ENCODE results near the gene CADM1.

Gene CADM1

GRCh38 chr11:115544422-115544948 lies 40.3 kb upstream of the CADM1 start:
- DNase-seq (no peak), ATAC-seq (ENCODE audit: insufficient read depth, low read depth) (no peak)
- no peak overlapping the region for H3K4me2 ChIP-seq (ENCODE audit: insufficient read depth, low read length)
- H3K4me1 ChIP-seq (ENCODE audit: insufficient read depth, low read length) = no peaks in the 10 kb centered on the region
- H4K20me1 ChIP-seq (ENCODE audit: insufficient read depth, low read length) = no peaks in the 10 kb centered on the region
- H2AFZ ChIP-seq (ENCODE audit: low read depth, low read length) = no peak overlapping the region
- no peaks in the 10 kb centered on the region for H3K79me2 ChIP-seq (ENCODE audit: insufficient read depth, low read length)
- H3K27me3 ChIP-seq (ENCODE audit: insufficient read depth, low read length, poor library complexity) = peaks cover 4% of the 10 kb centered on the region
- no peaks in the 10 kb centered on the region for H3K36me3 ChIP-seq (ENCODE audit: insufficient read depth, low read length)
- H3K27ac ChIP-seq (ENCODE audit: low read length) = no peak overlapping the region
- no peaks in the 10 kb centered on the region for H3K9me3 ChIP-seq (ENCODE audit: insufficient read depth, low read length, severe bottlenecking)
- no peak overlapping the region for H3K9ac ChIP-seq (ENCODE audit: low read depth, low read length)
- TF ChIP-seq EZH2 (IDR thresholded peaks at IDR 0.05; ENCODE audit: borderline replicate concordance, low read depth, low read length, severe bottlenecking) (no peak), CTCF (IDR thresholded peaks at IDR 0.05; ENCODE audit: borderline replicate concordance, extremely low read depth, low read length, poor library complexity, severe bottlenecking) (no peak)
- H3K4me3 ChIP-seq (ENCODE audit: low read depth in 1 of 2, low read length in 2 of 2) = no peak overlapping the region

GRCh38 chr11:115541518-115541917 lies 37.3 kb upstream of the CADM1 start:
- Histone ChIP-seq H3K4me1 (ENCODE audit: insufficient read depth, low read length) (no peaks in the 10 kb centered on the region), H3K27ac (ENCODE audit: low read length) (no peak overlapping the region), H3K4me3 (ENCODE audit: low read depth in 1 of 2, low read length in 2 of 2) (no peak overlapping the region), H3K36me3 (ENCODE audit: insufficient read depth, low read length) (no peaks in the 10 kb centered on the region), H3K27me3 (ENCODE audit: insufficient read depth, low read length, poor library complexity) (peaks cover 4% of the 10 kb centered on the region), H3K9ac (ENCODE audit: low read depth, low read length) (no peak overlapping the region), H2AFZ (ENCODE audit: low read depth, low read length) (no peak overlapping the region), H3K9me3 (ENCODE audit: insufficient read depth, low read length, severe bottlenecking) (no peaks in the 10 kb centered on the region), H4K20me1 (ENCODE audit: insufficient read depth, low read length) (no peaks in the 10 kb centered on the region), H3K4me2 (ENCODE audit: insufficient read depth, low read length) (no peak overlapping the region), H3K79me2 (ENCODE audit: insufficient read depth, low read length) (no peaks in the 10 kb centered on the region)
- ATAC-seq (ENCODE audit: insufficient read depth, low read depth) = no peak
- TF ChIP-seq EZH2 (IDR thresholded peaks at IDR 0.05; ENCODE audit: borderline replicate concordance, low read depth, low read length, severe bottlenecking) = no peak
- TF ChIP-seq CTCF (IDR thresholded peaks at IDR 0.05; ENCODE audit: borderline replicate concordance, extremely low read depth, low read length, poor library complexity, severe bottlenecking) = no peak
- no peak for DNase-seq

GRCh38 chr11:115539844-115540243 lies 35.6 kb upstream of the CADM1 start:
- Histone ChIP-seq H3K9me3 (ENCODE audit: insufficient read depth, low read length, severe bottlenecking) (no peaks in the 10 kb centered on the region), H3K27me3 (ENCODE audit: insufficient read depth, low read length, poor library complexity) (peaks cover 4% of the 10 kb centered on the region), H3K4me2 (ENCODE audit: insufficient read depth, low read length) (no peak overlapping the region), H3K4me1 (ENCODE audit: insufficient read depth, low read length) (no peaks in the 10 kb centered on the region), H2AFZ (ENCODE audit: low read depth, low read length) (no peak overlapping the region), H3K36me3 (ENCODE audit: insufficient read depth, low read length) (no peaks in the 10 kb centered on the region), H3K27ac (ENCODE audit: low read length) (no peak overlapping the region), H4K20me1 (ENCODE audit: insufficient read depth, low read length) (no peaks in the 10 kb centered on the region), H3K79me2 (ENCODE audit: insufficient read depth, low read length) (no peaks in the 10 kb centered on the region), H3K4me3 (ENCODE audit: low read depth in 1 of 2, low read length in 2 of 2) (no peak overlapping the region), H3K9ac (ENCODE audit: low read depth, low read length) (no peak overlapping the region)
- no peak for DNase-seq
- TF ChIP-seq CTCF (IDR thresholded peaks at IDR 0.05; ENCODE audit: borderline replicate concordance, extremely low read depth, low read length, poor library complexity, severe bottlenecking) (no peak), EZH2 (IDR thresholded peaks at IDR 0.05; ENCODE audit: borderline replicate concordance, low read depth, low read length, severe bottlenecking) (no peak)
- ATAC-seq (ENCODE audit: insufficient read depth, low read depth) = no peak

- Histone ChIP-seq H4K20me1 (ENCODE audit: insufficient read depth, low read length) (no peaks in the 10 kb centered on the region), H3K36me3 (ENCODE audit: insufficient read depth, low read length) (no peaks in the 10 kb centered on the region), H3K4me1 (ENCODE audit: insufficient read depth, low read length) (no peaks in the 10 kb centered on the region), H3K4me3 (ENCODE audit: low read depth in 1 of 2, low read length in 2 of 2) (no peak overlapping the region), H2AFZ (ENCODE audit: low read depth, low read length) (no peak overlapping the region), H3K79me2 (ENCODE audit: insufficient read depth, low read length) (no peaks in the 10 kb centered on the region), H3K9ac (ENCODE audit: low read depth, low read length) (no peak overlapping the region), H3K27ac (ENCODE audit: low read length) (no peak overlapping the region), H3K9me3 (ENCODE audit: insufficient read depth, low read length, severe bottlenecking) (no peaks in the 10 kb centered on the region), H3K27me3 (ENCODE audit: insufficient read depth, low read length, poor library complexity) (no peaks in the 10 kb centered on the region), H3K4me2 (ENCODE audit: insufficient read depth, low read length) (no peak overlapping the region)
- no peak for DNase-seq
- TF ChIP-seq EZH2 (IDR thresholded peaks at IDR 0.05; ENCODE audit: borderline replicate concordance, low read depth, low read length, severe bottlenecking) (no peak), CTCF (IDR thresholded peaks at IDR 0.05; ENCODE audit: borderline replicate concordance, extremely low read depth, low read length, poor library complexity, severe bottlenecking) (no peak)
- ATAC-seq (ENCODE audit: insufficient read depth, low read depth) = no peak
These were observed 31.6 kb upstream of the CADM1 start for GRCh38 chr11:115535781-115536180.

All from DND-41 (cell line).